ENCODE results near the gene E2F1. TPM values are rescaled to one million over a fixed set of nuclear protein-coding genes. Genes with fewer than 3 reads are reported as not detected.
A peak's percentile ranks its signal among the peaks of the same experiment; 100 is the strongest.
"Not testable (repeated sequence)": the region's sequence is repeated elsewhere in the genome, so short reads cannot be mapped to it uniquely, and the experiment has no call there.

E2F1 gene
- total RNA-seq, 2 experiments from 2014 or later, result 87.7 to 100 TPM

- peak; percentile 38 for DNase-seq
- no peak for ATAC-seq
- no peaks in the 10 kb centered on the region for H3K36me3 Mint-ChIP-seq
- H3K27me3 Mint-ChIP-seq, result no peaks in the 10 kb centered on the region
- H3K4me3 Mint-ChIP-seq, result no peak overlapping the region
- H3K9me3 Mint-ChIP-seq (ENCODE audit: low read depth), result no peaks in the 10 kb centered on the region
- CTCF ChIA-PET, result interaction anchor here (0.6 to 7.7 kb wide), 10 partner anchors 11 to 252 kb away, joined by 3 to 67 read pairs (median 6); partner anchors contain the start of genes ACTL10, C20orf144, CBFA2T2 and CDK5RAP1
- no peak overlapping the region for H3K27ac Mint-ChIP-seq
- H3K4me1 Mint-ChIP-seq, result peaks cover 29% of the 10 kb centered on the region
Observed at GRCh38 chr20:33653900-33654596, 32.1 kb downstream of the E2F1 start.

DNA sequence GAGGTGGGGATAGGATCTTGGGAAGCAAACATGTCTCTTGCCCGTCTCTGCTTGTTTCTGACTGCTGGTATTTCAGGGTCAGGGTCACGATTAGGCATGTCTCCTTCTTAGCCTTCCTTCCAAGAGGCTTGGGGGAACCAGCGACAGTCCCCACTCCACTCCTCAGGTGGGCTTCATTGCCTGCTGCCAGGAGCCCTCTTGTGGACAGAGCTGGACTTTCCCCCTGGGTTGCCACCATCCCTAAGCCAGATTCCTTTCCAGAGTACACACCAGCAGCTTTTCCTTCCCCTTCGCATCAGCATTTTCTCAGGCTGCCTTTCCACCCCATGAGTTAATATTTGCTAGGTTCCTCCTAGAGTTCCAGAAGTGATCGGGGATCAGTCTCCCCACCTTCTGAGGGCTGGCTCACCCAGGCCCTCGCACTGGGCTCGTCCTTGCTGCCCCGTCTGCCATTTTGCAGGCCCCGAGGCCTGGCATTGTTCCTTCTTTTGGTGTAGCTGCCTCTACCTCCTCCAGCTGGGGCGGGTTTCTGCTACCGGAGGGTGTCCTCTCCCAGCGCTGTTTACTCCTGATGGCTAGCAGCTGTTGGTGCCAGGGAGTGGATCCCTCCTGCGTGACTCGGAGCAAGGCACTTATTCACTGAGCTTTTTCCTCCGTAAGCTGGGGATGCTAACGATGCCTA is 32.8 kb downstream of the E2F1 start:
- Mint-ChIP-seq H3K4me3 (no peak overlapping the region), H3K9me3 (ENCODE audit: low read depth) (no peaks in the 10 kb centered on the region), H3K36me3 (no peaks in the 10 kb centered on the region), H3K27ac (no peak overlapping the region), H3K27me3 (no peaks in the 10 kb centered on the region), H3K4me1 (peaks cover 34% of the 10 kb centered on the region)
- CTCF ChIA-PET, result interaction anchor here (0.6 to 7.7 kb wide), 10 partner anchors 11 to 252 kb away, joined by 3 to 67 read pairs (median 6); partner anchors contain the start of genes ACTL10, C20orf144, CBFA2T2 and CDK5RAP1
- peak; percentile 70 for DNase-seq
- peak; percentile 68 for ATAC-seq

DNA sequence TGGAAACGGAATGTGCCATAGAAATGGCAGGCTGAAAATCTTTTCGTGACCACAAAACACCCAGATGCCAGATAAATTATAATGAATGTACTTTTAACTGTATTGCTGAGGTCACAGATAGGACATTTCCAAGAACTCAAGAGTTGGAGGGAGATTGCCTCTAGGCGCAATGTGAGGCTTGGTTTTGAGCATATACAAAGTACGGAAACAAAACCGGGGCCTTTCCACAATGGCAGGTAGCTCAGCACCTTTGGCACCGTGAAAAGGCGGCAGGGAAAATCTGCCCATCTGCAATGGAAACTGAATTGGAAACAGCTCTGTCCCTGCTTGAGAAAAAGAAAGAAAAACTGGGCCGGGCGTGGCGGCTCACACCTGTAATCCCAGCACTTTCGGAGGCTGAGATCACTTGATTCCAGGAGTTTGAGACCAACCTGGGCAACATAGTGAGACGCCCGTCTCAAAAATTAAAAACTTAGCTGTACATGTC is 34.6 kb downstream of the E2F1 start:
- Mint-ChIP-seq H3K4me3 (no peak overlapping the region), H3K9me3 (ENCODE audit: low read depth) (no peaks in the 10 kb centered on the region), H3K36me3 (no peaks in the 10 kb centered on the region), H3K27me3 (no peaks in the 10 kb centered on the region), H3K27ac (no peak overlapping the region), H3K4me1 (peaks cover 48% of the 10 kb centered on the region)
- no peak for DNase-seq
- no peak for ATAC-seq
- CTCF ChIA-PET, result interaction anchor here (7.7 kb wide), 1 partner anchor 14 kb away, joined by 67 read pairs; the partner anchor contains the start of genes ACTL10 and C20orf144

DNA sequence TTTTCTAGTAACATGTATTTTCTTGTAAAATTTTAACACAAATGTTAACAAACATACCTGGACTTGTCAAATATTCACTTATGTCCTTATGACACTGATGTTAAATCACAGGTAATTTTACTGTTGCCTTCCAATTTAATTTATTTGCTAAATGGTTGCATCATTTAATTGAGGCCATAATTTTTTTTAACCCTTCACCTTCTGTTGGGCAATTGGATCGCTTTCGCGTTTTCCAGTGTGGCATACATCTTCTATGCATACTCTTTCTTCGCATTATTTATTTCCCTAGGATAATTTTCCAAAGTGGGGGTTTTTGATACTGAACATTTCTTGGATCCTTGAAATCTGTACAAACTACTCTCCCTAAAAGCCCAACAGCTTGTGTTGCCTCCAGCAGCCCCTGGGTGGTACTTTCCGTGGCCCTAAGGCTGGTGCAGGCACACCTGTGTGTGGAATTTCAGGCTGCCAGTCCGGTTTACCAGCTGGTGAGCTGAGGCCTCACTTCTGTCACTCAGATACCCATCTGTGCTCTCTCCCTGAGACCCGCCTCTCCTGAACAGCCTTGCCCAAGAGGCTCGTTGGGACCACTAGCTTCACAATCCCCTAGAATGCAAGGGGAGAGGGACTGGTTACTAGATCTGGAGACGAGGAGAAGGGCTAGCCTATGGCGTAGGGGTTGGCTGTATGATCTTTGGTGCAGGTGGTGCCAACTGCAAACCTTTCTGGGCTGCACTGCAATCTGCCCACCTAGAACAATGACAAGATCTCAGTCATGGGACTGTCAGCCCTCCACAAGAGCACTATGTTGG is 35.2 kb downstream of the E2F1 start:
- ATAC-seq, result no peak
- Mint-ChIP-seq H3K36me3 (peaks cover 2% of the 10 kb centered on the region), H3K27me3 (no peaks in the 10 kb centered on the region), H3K27ac (no peak overlapping the region), H3K4me3 (no peak overlapping the region), H3K9me3 (ENCODE audit: low read depth) (no peaks in the 10 kb centered on the region), H3K4me1 (peaks cover 48% of the 10 kb centered on the region)
- CTCF ChIA-PET, result interaction anchor here (7.7 kb wide), 1 partner anchor 15 kb away, joined by 67 read pairs; the partner anchor contains the start of genes ACTL10 and C20orf144
- DNase-seq, result no peak

GRCh38 chr20:33650111-33650752 is 36.0 kb downstream of the E2F1 start:
- ATAC-seq (no peak), DNase-seq (no peak)
- H3K9me3 Mint-ChIP-seq (ENCODE audit: low read depth), result no peaks in the 10 kb centered on the region
- no peak overlapping the region for H3K4me3 Mint-ChIP-seq
- H3K36me3 Mint-ChIP-seq, result peaks cover 7% of the 10 kb centered on the region
- no peak overlapping the region for H3K27ac Mint-ChIP-seq
- CTCF ChIA-PET, result no interaction called here
- H3K4me1 Mint-ChIP-seq, result peaks cover 48% of the 10 kb centered on the region
- H3K27me3 Mint-ChIP-seq, result no peaks in the 10 kb centered on the region

DNA sequence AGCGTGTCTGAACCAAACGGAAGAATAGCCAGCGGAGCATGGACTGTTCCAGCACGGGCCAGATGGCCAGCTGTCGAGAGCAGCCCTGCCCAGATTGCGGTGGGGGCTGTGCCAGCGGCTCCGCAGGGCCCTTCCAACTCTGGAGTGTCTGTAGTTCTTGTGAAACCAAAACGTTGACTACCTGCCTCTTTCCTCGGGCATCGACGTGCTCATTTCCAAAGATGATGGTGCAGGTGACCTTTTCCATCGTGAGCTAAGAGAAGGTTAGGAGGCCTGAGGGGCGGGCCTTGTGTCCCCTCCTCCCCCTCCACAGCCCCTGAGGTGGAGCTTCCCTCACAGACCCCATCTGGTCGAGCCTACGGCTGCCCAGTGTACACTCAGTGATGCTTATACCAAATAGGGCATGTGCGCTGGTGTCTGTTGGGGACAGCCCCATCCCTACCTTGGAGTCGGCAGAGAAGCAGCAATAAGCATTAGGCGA is 36.9 kb downstream of the E2F1 start:
- no peak overlapping the region for H3K27ac Mint-ChIP-seq
- DNase-seq (no peak), ATAC-seq (no peak)
- CTCF ChIA-PET, result interaction anchor here (0.9 kb wide), 1 partner anchor 132 kb away, joined by 3 read pairs; no protein-coding TSS in a partner anchor
- H3K9me3 Mint-ChIP-seq (ENCODE audit: low read depth), result no peaks in the 10 kb centered on the region
- peaks cover 15% of the 10 kb centered on the region for H3K36me3 Mint-ChIP-seq
- peaks cover 48% of the 10 kb centered on the region for H3K4me1 Mint-ChIP-seq
- no peak overlapping the region for H3K4me3 Mint-ChIP-seq
- no peaks in the 10 kb centered on the region for H3K27me3 Mint-ChIP-seq

DNA sequence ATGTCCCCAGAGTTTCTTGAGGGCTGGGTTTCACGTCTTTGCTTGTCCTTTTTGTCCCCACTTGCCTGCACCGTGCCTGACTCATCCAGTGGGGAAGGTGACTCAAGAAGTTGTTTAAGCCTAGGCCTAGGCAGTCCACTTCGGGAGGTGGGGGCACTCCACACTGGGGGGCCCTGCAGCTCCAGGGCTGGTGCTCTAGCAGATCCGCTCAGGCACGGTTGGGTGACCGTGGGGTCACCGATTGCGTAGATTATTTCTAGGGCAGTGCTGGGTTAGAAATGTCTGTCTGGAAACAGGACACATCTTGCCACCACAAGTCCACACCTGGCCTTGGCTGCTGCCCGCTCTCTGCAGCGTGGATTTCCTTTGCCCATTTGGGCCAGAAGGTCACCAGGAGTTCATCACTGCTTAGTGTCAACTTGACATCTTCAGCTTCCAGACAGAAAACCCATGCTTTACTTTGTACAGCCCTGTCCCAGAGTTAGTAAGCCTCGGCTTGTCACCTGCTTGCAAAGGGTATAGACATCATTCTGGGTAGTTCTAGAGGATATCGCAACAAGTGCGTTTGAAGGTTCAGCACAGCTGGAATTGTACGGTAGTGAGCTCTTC is 37.7 kb downstream of the E2F1 start:
- CTCF ChIA-PET, result interaction anchor here (1.0 to 1.3 kb wide), 2 partner anchors 18 to 176 kb away, joined by 3 to 10 read pairs; partner anchors contain the start of gene ACTL10
- H3K4me3 Mint-ChIP-seq, result no peak overlapping the region
- peaks cover 48% of the 10 kb centered on the region for H3K4me1 Mint-ChIP-seq
- H3K9me3 Mint-ChIP-seq (ENCODE audit: low read depth), result no peaks in the 10 kb centered on the region
- no peaks in the 10 kb centered on the region for H3K27me3 Mint-ChIP-seq
- ATAC-seq, result no peak
- no peak for DNase-seq
- no peak overlapping the region for H3K27ac Mint-ChIP-seq
- peaks cover 15% of the 10 kb centered on the region for H3K36me3 Mint-ChIP-seq

DNA sequence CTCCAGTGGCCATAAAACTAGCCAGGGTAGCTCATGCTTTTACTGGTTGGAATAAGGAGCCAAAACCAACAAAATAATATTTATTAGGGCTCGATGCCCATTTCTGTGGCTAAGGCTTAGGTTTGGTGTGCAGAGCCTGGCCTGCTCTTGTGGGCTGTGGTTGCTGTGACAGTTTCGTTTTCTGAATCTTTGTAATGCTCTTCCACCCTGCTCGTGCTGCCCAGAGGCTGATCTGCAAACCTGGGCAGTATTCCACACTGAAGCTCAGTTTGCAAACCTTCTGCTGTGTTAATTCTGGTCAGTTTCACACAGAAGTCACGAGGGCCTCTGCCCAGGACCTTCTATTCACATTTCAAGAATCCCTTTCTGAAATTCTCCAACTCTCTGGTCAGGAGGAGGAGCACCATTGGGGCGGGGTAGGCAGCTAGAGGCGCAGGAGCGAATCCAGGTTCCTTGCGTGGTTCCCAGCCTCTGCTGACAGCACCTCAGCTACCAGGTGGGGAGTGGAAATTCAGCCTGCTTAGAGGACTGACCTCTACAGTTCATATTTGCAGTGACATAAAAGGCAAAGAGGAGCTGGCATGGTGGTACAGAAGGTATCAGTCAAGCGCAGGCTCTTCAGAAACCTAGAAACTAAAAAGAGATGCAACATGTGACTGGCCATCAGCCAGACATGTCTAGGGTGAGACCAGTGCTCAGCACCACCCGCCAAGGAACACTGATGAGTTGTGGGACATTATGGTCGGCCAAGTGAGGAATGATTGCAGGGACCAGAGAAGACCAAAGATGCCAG is 38.4 kb downstream of the E2F1 start:
- ATAC-seq (peak; percentile 77), DNase-seq (peak; percentile 68)
- Mint-ChIP-seq H3K27ac (no peak overlapping the region), H3K36me3 (peaks cover 15% of the 10 kb centered on the region), H3K9me3 (ENCODE audit: low read depth) (no peaks in the 10 kb centered on the region), H3K27me3 (no peaks in the 10 kb centered on the region), H3K4me3 (no peak overlapping the region), H3K4me1 (peaks cover 42% of the 10 kb centered on the region)
- CTCF ChIA-PET, result interaction anchor here (0.6 to 1.3 kb wide), 4 partner anchors 19 to 1523 kb away, joined by 3 to 10 read pairs (median 3); partner anchors contain the start of gene ACTL10

- H3K36me3 Mint-ChIP-seq, result peaks cover 15% of the 10 kb centered on the region
- CTCF ChIA-PET, result interaction anchor here (0.6 to 1.3 kb wide), 6 partner anchors 20 to 1522 kb away, joined by 3 to 10 read pairs (median 3); partner anchors contain the start of gene ACTL10
- not testable (repeated sequence) for DNase-seq
Observed at GRCh38 chr20:33646959-33647602, 39.1 kb downstream of the E2F1 start.

GRCh38 chr20:33646191-33646590 is 40.0 kb downstream of the E2F1 start:
- ATAC-seq, result no peak
- Mint-ChIP-seq H3K4me1 (peaks cover 26% of the 10 kb centered on the region), H3K27ac (no peak overlapping the region), H3K36me3 (peaks cover 15% of the 10 kb centered on the region), H3K9me3 (ENCODE audit: low read depth) (no peaks in the 10 kb centered on the region), H3K4me3 (no peak overlapping the region), H3K27me3 (no peaks in the 10 kb centered on the region)
- no peak for DNase-seq
- CTCF ChIA-PET, result interaction anchor here (0.7 kb wide), 2 partner anchors 144 to 232 kb away, joined by 3 to 4 read pairs; no protein-coding TSS in a partner anchor

More at GRCh38 chr20:33646959-33647602, 39.1 kb downstream of the E2F1 start:
- H3K4me1 Mint-ChIP-seq, result peaks cover 35% of the 10 kb centered on the region
- H3K27ac Mint-ChIP-seq; H3K4me3 Mint-ChIP-seq; H3K27me3 Mint-ChIP-seq; H3K9me3 Mint-ChIP-seq (ENCODE audit: low read depth); ATAC-seq: not testable (repeated sequence)

DNA sequence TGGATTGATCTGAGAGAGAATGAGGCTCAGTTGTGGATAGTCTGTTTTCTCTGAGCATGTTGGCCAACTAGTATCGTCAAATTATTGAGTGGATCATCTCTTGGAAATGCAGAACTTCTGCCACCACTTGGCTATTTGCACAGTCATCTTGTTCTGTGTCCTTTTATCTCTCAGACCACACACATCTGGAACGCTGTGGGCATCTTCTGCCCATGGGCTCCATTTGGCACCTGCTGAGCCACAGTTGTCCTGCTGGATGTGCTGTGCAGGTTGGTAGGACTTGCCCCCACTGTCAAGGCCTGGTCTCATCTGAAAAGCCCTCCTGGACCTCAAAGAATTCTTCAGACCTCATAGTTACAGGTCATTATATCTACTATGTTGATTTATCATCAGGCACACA is 40.8 kb downstream of the E2F1 start:
- Mint-ChIP-seq H3K27me3 (no peaks in the 10 kb centered on the region), H3K9me3 (ENCODE audit: low read depth) (no peaks in the 10 kb centered on the region), H3K36me3 (peaks cover 15% of the 10 kb centered on the region), H3K4me1 (peaks cover 26% of the 10 kb centered on the region), H3K27ac (no peak overlapping the region), H3K4me3 (no peak overlapping the region)
- DNase-seq, result no peak
- ATAC-seq, result no peak
- CTCF ChIA-PET, result no interaction called here

Measured in activated CD8-positive, alpha-beta memory T cell treated with anti-CD3 and anti-CD28 coated beads, Interleukin-2, amount 10 ng/mL, durations not matched to agents 7 days and 5 days (primary cell).